Left ventricle myocardium inferior (tissue), 1 donor: ENCODE results near the gene SLC5A6. TPM values are rescaled to one million over a fixed set of nuclear protein-coding genes. Genes with fewer than 3 reads are reported as not detected.
A peak's percentile ranks its signal among the peaks of the same experiment; 100 is the strongest.

ENCODE experiments used
- DNase-seq: peaks from one replicate; pipeline ENCODE4 v3.0.0-alpha.2; 2020
- H3K27ac ChIP-seq: fragments of 200-600 bp; replicated peaks from 2 replicates; pipeline ENCODE4 v1.8.0; 2021
- H3K27me3 ChIP-seq: fragments of 200-600 bp; 2 replicates; pipeline ENCODE4 v1.8.0; 2021; ENCODE audit warnings: low read depth
- H3K36me3 ChIP-seq: fragments of 200-600 bp; 2 replicates; pipeline ENCODE4 v1.8.0; 2021
- H3K4me1 ChIP-seq: fragments of 200-600 bp; 2 replicates; pipeline ENCODE4 v1.8.0; 2021
- H3K4me3 ChIP-seq: fragments of 200-600 bp; 2 replicates; pipeline ENCODE4 v1.8.0; 2021; ENCODE audit warnings: mild to moderate bottlenecking, moderate library complexity
- H3K9me3 ChIP-seq: fragments of 200-600 bp; replicated peaks from 2 replicates; pipeline ENCODE4 v1.8.0; 2021
- intact Hi-C: fragments of 100-400 bp; cut with micrococcal nuclease; formaldehyde crosslinking; loops from one replicate; pipeline ENCODE4 v1.11.0; 2022
- total RNA-seq: library from RNA; stranded (reverse); fragmentation: NEBNext Ultra II Directional; extraction: Animal tissue kit (Norgen Biotek cat#: 25700); gene quantifications from one replicate; pipeline ENCODE4 v1.2.1, GENCODE V29; 2021
- TF ChIP-seq, protein P1 (sequence below): fragments of 200-600 bp; IDR thresholded peaks from 2 replicates; pipeline ENCODE4 v1.8.0; 2021; ENCODE audit warnings: antibody characterized with exemption, mild to moderate bottlenecking, borderline replicate concordance
- donor health status: DM: no; HTN: yes; CAD: no; lungs with severe emphysema.

The SLC5A6 gene
- total RNA-seq, 1 donor from 2014 or later = 12.0 TPM

DNA sequence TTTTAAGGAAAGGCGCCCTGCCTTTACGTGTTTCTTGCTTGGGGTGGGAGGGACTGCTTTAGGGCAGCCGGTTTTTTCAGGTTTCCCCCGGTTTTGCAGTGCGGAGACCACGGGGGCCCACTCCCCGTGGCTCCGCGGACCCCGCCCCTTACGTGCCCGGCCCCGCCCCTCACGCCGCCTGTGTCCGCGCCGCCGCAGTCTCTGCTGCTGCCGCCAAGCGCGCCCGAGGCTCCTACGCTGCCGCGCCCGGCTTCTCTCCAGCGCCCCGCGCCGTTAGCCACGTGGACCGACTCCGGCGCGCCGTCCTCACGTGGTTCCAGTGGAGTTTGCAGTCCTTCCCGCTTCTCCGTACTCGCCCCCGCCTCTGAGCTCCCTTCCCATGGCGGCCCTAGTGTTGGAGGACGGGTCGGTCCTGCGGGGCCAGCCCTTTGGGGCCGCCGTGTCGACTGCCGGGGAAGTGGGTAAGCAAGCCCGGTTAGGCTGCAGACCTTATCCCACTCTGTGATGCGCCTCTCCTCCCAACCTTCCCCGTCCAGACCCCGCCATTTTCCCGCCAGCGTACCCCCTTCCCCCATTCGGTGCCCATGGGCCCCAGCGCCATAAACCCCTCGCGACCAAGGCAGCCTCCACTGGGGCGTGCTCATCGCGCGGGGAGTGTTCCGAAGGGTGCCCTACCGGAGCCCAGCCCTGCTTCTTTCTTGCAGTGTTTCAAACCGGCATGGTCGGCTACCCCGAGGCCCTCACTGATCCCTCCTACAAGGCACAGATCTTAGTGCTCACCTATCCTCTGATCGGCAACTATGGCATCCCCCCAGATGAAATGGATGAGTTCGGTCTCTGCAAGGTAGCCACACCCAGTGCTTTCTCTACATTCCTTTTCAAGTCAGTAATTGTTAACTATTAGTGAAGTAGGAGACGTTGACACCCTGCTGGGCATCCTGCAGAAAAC lies 5.4 kb upstream of the SLC5A6 start, which contains the start of gene CAD:
TSS of gene CAD (plus strand) at position 197 of the 949 bp plus-strand sequence. CDS start at position 380, 183 bp downstream.
- peak within 1 kb of the TSS; percentile 78 for H3K27ac ChIP-seq
- no peaks in the 10 kb centered on the region for H3K27me3 ChIP-seq
- DNase-seq = peak; percentile 89
- peak within 1 kb of the TSS; percentile 80 for H3K4me3 ChIP-seq
- peaks cover 38% of the 10 kb centered on the region for H3K36me3 ChIP-seq
- intact Hi-C loops = loop anchor here (10.0 kb wide), 1 partner anchor 123 kb away; no protein-coding TSS in a partner anchor
- peaks cover 38% of the 10 kb centered on the region for H3K4me1 ChIP-seq
- TF ChIP-seq, protein P1, sequence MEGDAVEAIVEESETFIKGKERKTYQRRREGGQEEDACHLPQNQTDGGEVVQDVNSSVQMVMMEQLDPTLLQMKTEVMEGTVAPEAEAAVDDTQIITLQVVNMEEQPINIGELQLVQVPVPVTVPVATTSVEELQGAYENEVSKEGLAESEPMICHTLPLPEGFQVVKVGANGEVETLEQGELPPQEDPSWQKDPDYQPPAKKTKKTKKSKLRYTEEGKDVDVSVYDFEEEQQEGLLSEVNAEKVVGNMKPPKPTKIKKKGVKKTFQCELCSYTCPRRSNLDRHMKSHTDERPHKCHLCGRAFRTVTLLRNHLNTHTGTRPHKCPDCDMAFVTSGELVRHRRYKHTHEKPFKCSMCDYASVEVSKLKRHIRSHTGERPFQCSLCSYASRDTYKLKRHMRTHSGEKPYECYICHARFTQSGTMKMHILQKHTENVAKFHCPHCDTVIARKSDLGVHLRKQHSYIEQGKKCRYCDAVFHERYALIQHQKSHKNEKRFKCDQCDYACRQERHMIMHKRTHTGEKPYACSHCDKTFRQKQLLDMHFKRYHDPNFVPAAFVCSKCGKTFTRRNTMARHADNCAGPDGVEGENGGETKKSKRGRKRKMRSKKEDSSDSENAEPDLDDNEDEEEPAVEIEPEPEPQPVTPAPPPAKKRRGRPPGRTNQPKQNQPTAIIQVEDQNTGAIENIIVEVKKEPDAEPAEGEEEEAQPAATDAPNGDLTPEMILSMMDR = peak; percentile 54
- no peaks in the 10 kb centered on the region for H3K9me3 ChIP-seq

DNA sequence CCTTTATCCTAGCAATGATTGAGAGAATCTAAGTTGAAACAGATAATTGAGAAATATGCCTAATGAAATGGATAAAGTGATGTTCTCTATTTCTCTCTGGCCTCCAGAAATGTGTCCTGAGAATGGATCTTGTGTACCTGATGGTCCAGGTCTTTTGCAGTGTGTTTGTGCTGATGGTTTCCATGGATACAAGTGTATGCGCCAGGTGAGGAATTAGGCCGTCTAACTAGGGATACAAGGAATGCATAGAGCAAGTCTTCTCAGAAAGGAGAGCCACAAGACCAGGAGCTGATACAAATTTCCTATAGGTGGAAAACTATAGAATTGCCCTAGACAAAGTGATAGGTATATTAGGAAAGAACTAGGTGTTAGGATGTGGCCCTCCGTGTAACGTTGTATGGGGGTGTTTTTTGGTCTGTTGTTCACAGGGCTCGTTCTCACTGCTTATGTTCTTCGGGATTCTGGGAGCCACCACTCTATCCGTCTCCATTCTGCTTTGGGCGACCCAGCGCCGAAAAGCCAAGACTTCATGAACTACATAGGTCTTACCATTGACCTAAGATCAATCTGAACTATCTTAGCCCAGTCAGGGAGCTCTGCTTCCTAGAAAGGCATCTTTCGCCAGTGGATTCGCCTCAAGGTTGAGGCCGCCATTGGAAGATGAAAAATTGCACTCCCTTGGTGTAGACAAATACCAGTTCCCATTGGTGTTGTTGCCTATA lies 4.5 kb upstream of the SLC5A6 start:
- peak overlapping the region; percentile 78 for H3K27ac ChIP-seq
- intact Hi-C loops = loop anchor here (10.0 kb wide), 1 partner anchor 122 kb away; no protein-coding TSS in a partner anchor
- H3K9me3 ChIP-seq = no peaks in the 10 kb centered on the region
- no peak for DNase-seq
- H3K4me1 ChIP-seq = peaks cover 42% of the 10 kb centered on the region
- H3K36me3 ChIP-seq = peaks cover 29% of the 10 kb centered on the region
- H3K4me3 ChIP-seq = peak overlapping the region; percentile 80
- TF ChIP-seq, protein P1 = no peak
- H3K27me3 ChIP-seq = no peaks in the 10 kb centered on the region

DNA sequence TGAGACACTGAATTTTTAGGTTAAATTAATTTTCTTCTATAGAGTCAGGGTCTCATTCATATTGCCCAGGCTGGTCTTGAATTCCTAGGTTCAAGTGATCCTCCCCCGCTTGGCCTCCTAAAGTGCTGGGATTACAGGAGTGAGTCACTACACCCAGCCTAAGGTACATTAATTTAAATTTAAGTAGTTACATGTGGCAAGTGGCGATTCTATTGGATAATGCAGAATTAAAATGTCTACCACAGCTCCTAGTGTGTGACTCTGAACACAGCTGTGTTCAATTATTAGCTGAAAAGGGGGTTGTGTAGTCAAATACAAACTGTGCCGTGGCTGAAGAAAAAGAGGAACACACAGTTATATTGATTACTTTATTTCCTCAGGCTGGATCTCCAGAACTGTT lies 2.9 kb upstream of the SLC5A6 start:
- Histone ChIP-seq H3K27ac (no peak overlapping the region), H3K9me3 (no peaks in the 10 kb centered on the region), H3K27me3 (no peaks in the 10 kb centered on the region), H3K36me3 (peaks cover 17% of the 10 kb centered on the region), H3K4me1 (peaks cover 50% of the 10 kb centered on the region), H3K4me3 (no peak overlapping the region)
- no peak for DNase-seq
- intact Hi-C loops = loop anchor here (10.0 kb wide), 1 partner anchor 120 kb away; no protein-coding TSS in a partner anchor
- TF ChIP-seq, protein P1 = no peak

DNA sequence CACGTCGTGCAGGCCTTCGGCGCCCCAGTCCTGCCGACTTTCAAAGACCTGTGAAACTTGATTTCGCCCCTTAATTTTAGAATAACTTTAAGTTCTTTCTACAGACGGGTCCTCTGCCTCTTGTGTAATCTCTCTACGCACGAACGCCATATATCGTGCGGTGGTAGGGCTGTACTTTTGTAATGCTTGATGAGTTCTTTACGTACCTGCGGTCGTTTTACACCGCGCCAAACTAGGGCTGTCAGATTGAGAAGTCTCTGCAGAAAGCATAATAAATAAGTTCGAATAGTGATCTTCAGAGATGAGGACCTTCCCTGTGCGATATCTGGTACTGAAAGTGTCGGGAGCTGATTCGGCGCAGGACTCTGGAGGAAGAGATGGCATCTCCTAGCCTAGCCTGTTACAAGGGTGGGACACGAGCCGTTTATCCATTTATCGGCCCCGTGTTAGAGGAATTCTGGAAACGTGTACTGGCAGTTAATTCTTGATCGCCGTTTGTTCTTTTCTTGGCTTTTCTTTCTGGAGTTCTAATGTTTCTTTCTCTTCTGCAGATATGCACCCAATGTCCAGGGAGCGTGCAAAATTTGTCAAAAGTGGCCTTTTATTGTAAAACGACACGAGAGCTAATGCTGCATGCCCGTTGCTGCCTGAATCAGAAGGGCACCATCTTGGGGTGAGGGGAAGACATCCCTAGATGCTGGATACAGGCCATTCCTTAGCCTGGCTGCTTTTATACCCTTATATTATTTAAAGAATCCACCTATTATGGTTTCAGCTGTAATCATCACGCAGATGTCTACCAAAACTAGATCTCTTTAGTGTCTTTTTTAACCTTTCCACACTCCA lies 781 bp upstream of the SLC5A6 start:
- peaks cover 46% of the 10 kb centered on the region for H3K4me1 ChIP-seq
- H3K27ac ChIP-seq = peak overlapping the region; percentile 97
- TF ChIP-seq, protein P1 = no peak
- peak overlapping the region; percentile 81 for H3K4me3 ChIP-seq
- no peaks in the 10 kb centered on the region for H3K9me3 ChIP-seq
- intact Hi-C loops = loop anchor here (10.0 kb wide), 1 partner anchor 118 kb away; no protein-coding TSS in a partner anchor
- H3K36me3 ChIP-seq = peaks cover 37% of the 10 kb centered on the region
- no peaks in the 10 kb centered on the region for H3K27me3 ChIP-seq
- DNase-seq = no peak
